SK-N-SH treated with all-trans-retinoic acid at 6 μM for 48 hours (cell line): ENCODE results near the gene SLC38A7.

ENCODE experiments used
- ATAC-seq: fragments of 200-7000 bp; cut with Tn5 transposase; 3 replicates; pipeline ENCODE4 v1.9.1; 2020; ENCODE audit warnings: mild to moderate bottlenecking, moderate library complexity
- ARNTL ChIP-seq: fragments of 450-650 bp; formaldehyde crosslinking; IDR thresholded peaks from 2 replicates; pipeline ENCODE4 v1.5.0; 2020; ENCODE audit warnings: low read depth, mild to moderate bottlenecking, moderate library complexity, borderline replicate concordance
- BACH2 ChIP-seq: fragments of 250-450 bp; sonication (Bioruptor Pico); IDR thresholded peaks from 2 replicates; pipeline ENCODE4 v1.9.0; 2021; ENCODE audit warnings: mild to moderate bottlenecking, borderline replicate concordance
- CREB5 ChIP-seq: fragments of 250-450 bp; sonication (Bioruptor Pico); IDR thresholded peaks from 2 replicates; pipeline ENCODE4 v1.5.1; 2020; ENCODE audit warnings: low read depth, mild to moderate bottlenecking, moderate library complexity
- CSRNP3 ChIP-seq: fragments of 250-450 bp; sonication (Bioruptor Pico); IDR thresholded peaks from 2 replicates; pipeline ENCODE4 v1.5.1; 2021; ENCODE audit warnings: mild to moderate bottlenecking, moderate library complexity
- ESRRG ChIP-seq: fragments of 250-450 bp; sonication (Bioruptor Pico); IDR thresholded peaks from 2 replicates; pipeline ENCODE4 v1.6.1; 2021; ENCODE audit warnings: mild to moderate bottlenecking
- GLIS3 ChIP-seq: fragments of 250-450 bp; sonication (Bioruptor Pico); IDR thresholded peaks from 2 replicates; pipeline ENCODE4 v1.5.0; 2020; ENCODE audit warnings: mild to moderate bottlenecking, moderate library complexity
- ISL1 ChIP-seq: fragments of 250-450 bp; sonication (Bioruptor Pico); IDR thresholded peaks from 2 replicates; pipeline ENCODE4 v2.1.2; 2022; ENCODE audit warnings: mild to moderate bottlenecking, moderate library complexity
- OSR1 ChIP-seq: fragments of 250-450 bp; sonication (Bioruptor Pico); IDR thresholded peaks from 2 replicates; pipeline ENCODE4 v1.8.0; 2022; ENCODE audit warnings: moderate library complexity, mild to moderate bottlenecking, inconsistent platforms
- PATZ1 ChIP-seq: fragments of 250-450 bp; sonication (Bioruptor Pico); IDR thresholded peaks from 2 replicates; pipeline ENCODE4 v1.8.0; 2020; ENCODE audit warnings: mild to moderate bottlenecking, moderate library complexity, borderline replicate concordance
- POU6F1 ChIP-seq: fragments of 250-450 bp; sonication (Bioruptor Pico); IDR thresholded peaks from 2 replicates; pipeline ENCODE4 v1.8.0; 2021; ENCODE audit warnings: low read depth, mild to moderate bottlenecking, moderate library complexity, borderline replicate concordance
- RARB ChIP-seq: fragments of 250-450 bp; sonication (Bioruptor Pico); IDR thresholded peaks from 2 replicates; pipeline ENCODE4 v1.8.0; 2021; ENCODE audit warnings: mild to moderate bottlenecking, moderate library complexity
- SNAI2 ChIP-seq: fragments of 250-450 bp; sonication (Bioruptor Pico); IDR thresholded peaks from 2 replicates; pipeline ENCODE4 v1.5.0; 2020; ENCODE audit warnings: mild to moderate bottlenecking, moderate library complexity
- TCF4 ChIP-seq: fragments of 250-450 bp; sonication (Bioruptor Pico); IDR thresholded peaks from 2 replicates; pipeline ENCODE4 v1.8.0; 2021; ENCODE audit warnings: mild to moderate bottlenecking, moderate library complexity, borderline replicate concordance
- TSHZ2 ChIP-seq: fragments of 250-450 bp; sonication (Bioruptor Pico); IDR thresholded peaks from 2 replicates; pipeline ENCODE4 v1.5.0; 2020; ENCODE audit warnings: mild to moderate bottlenecking, moderate library complexity
- ZC3H10 ChIP-seq: fragments of 250-450 bp; sonication (Bioruptor Pico); IDR thresholded peaks from 2 replicates; pipeline ENCODE4 v1.5.1; 2021; ENCODE audit warnings: mild to moderate bottlenecking, moderate library complexity
- ZFP3 ChIP-seq: fragments of 250-450 bp; sonication (Bioruptor Pico); IDR thresholded peaks from 2 replicates; pipeline ENCODE4 v1.5.0; 2020; ENCODE audit warnings: mild to moderate bottlenecking, moderate library complexity
- ZFP30 ChIP-seq: fragments of 450-650 bp; formaldehyde crosslinking; IDR thresholded peaks from 2 replicates; pipeline ENCODE4 v1.5.0; 2022; ENCODE audit warnings: mild to moderate bottlenecking, moderate library complexity
- ZNF565 ChIP-seq: fragments of 450-650 bp; formaldehyde crosslinking; conservative IDR thresholded peaks from 2 replicates; pipeline ENCODE4 v1.5.0; 2020; ENCODE audit warnings: low read depth, mild to moderate bottlenecking, moderate library complexity
- ZNF70 ChIP-seq: fragments of 450-650 bp; formaldehyde crosslinking; IDR thresholded peaks from 2 replicates; pipeline ENCODE4 v1.5.0; 2020; ENCODE audit warnings: mild to moderate bottlenecking, moderate library complexity
- ZNF8 ChIP-seq: fragments of 450-650 bp; formaldehyde crosslinking; IDR thresholded peaks from 2 replicates; pipeline ENCODE4 v1.5.0; 2020; ENCODE audit warnings: mild to moderate bottlenecking, moderate library complexity

Gene SLC38A7

GRCh38 chr16:58651965-58652348 lies 32.6 kb downstream of the SLC38A7 start:
- TF ChIP-seq RARB (CRISPR knock-in tag) (no peak), ISL1 (CRISPR knock-in tag) (no peak), ZFP3 (no peak), ARNTL (CRISPR knock-in tag) (no peak), GLIS3 (CRISPR knock-in tag) (no peak), BACH2 (CRISPR knock-in tag) (no peak), ESRRG (no peak), ZFP30 (CRISPR knock-in tag) (no peak)
- no peak for ATAC-seq

- ATAC-seq, result no peak
- no peak for TF ChIP-seq TSHZ2 (CRISPR knock-in tag)
- TF ChIP-seq ISL1 (CRISPR knock-in tag), result no peak
- no peak for TF ChIP-seq ZFP30 (CRISPR knock-in tag)
- TF ChIP-seq ZNF565 (CRISPR knock-in tag), result no peak
- TF ChIP-seq GLIS3 (CRISPR knock-in tag), result no peak
- no peak for TF ChIP-seq ARNTL (CRISPR knock-in tag)
- no peak for TF ChIP-seq ZC3H10 (CRISPR knock-in tag)
- TF ChIP-seq POU6F1, result no peak
Observed at GRCh38 chr16:58649707-58650106, 34.9 kb downstream of the SLC38A7 start.

- ATAC-seq, result no peak
- TF ChIP-seq BACH2 (CRISPR knock-in tag) (no peak), CSRNP3 (CRISPR knock-in tag) (no peak), PATZ1 (CRISPR knock-in tag) (no peak), SNAI2 (CRISPR knock-in tag) (no peak), TCF4 (CRISPR knock-in tag) (no peak), ZFP30 (CRISPR knock-in tag) (no peak), CREB5 (no peak), ZC3H10 (CRISPR knock-in tag) (no peak), ESRRG (no peak), ZNF70 (no peak)
Observed at GRCh38 chr16:58647107-58647506, 37.5 kb downstream of the SLC38A7 start.

GRCh38 chr16:58644765-58645487 lies 39.6 kb downstream of the SLC38A7 start:
- no peak for ATAC-seq
- TF ChIP-seq ISL1 (CRISPR knock-in tag), result no peak
- no peak for TF ChIP-seq SNAI2 (CRISPR knock-in tag)
- TF ChIP-seq OSR1 (CRISPR knock-in tag), result no peak
- no peak for TF ChIP-seq TCF4 (CRISPR knock-in tag)
- no peak for TF ChIP-seq CSRNP3 (CRISPR knock-in tag)
- no peak for TF ChIP-seq ZFP3
- no peak for TF ChIP-seq TSHZ2 (CRISPR knock-in tag)
- no peak for TF ChIP-seq ZNF8 (CRISPR knock-in tag)
